Dedifferentiated amniotic fluid mesenchymal stem cell (primary cell): ENCODE data around the gene MAD1L1.
A peak's percentile ranks its signal among the peaks of the same experiment; 100 is the strongest.

Experiments used
- DNase-seq: peaks from one replicate; pipeline ENCODE4 v3.0.0-alpha.2; 2016; ENCODE audit errors: extremely low spot score

Gene MAD1L1

GRCh38 chr7:2218444-2218785, 14.3 kb downstream of the MAD1L1 start:
- DNase-seq: no peak

- DNase-seq: no peak
These were observed 14.9 kb downstream of the MAD1L1 start for GRCh38 chr7:2217716-2218443.

- DNase-seq: no peak
These were observed 15.5 kb downstream of the MAD1L1 start for GRCh38 chr7:2217206-2217605.

DNA sequence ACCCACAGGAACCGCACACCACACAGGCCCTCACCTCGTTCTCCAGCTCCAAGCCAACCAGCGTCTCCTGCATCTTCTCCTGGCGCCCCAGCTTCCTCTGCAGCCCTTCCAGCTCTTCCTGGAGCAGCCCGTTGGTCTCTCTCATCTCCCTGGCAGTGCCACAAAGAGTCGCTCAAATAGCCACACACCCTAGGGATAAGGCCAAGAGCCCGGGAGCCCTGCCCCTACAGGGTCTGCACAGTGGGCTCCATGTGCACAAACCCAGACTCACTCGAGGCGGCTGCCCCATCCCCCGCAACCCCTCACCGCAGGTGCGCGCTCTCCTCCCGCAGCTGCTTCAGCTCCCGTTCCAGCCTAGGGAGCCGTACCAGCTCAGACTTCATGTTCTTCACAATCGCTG, 16.9 kb downstream of the MAD1L1 start:
- no peak for DNase-seq

GRCh38 chr7:2214636-2215035, 18.1 kb downstream of the MAD1L1 start:
- no peak for DNase-seq

GRCh38 chr7:2213551-2214215, 19.1 kb downstream of the MAD1L1 start:
- no peak for DNase-seq

- DNase-seq: no peak
These were observed 19.8 kb downstream of the MAD1L1 start for GRCh38 chr7:2212906-2213305.

GRCh38 chr7:2211926-2212325, 20.8 kb downstream of the MAD1L1 start:
- no peak for DNase-seq

DNA sequence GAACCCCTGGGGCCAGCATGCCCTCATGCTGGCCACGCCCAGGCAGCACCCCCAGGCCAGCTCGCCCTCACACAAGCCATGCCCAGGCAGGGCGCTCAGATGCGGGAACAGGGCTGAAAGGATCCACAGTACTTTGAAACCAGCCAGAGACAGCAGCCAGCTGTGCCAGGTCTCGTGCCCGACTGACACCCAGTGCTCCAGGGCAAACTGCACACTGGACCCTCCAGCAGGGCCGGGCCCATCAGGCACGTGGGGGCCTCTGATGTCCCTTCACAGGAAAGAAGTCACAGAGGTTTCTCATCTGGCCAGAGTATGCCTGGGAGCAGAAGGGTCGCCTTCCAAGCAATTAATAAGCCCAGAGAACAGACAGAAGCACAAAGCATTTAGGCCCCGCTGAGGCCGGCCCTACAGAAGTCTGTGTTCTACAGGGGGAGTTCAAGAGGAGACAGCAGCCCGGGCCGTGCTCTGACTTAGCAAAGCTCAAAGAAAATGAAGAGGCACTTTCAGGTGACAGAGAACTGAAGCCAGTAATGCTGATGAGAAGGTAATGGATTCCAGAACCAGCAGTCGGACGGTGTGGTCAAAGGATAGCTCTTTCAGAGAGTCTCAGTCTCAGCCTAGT, 21.4 kb downstream of the MAD1L1 start:
- no peak for DNase-seq

DNA sequence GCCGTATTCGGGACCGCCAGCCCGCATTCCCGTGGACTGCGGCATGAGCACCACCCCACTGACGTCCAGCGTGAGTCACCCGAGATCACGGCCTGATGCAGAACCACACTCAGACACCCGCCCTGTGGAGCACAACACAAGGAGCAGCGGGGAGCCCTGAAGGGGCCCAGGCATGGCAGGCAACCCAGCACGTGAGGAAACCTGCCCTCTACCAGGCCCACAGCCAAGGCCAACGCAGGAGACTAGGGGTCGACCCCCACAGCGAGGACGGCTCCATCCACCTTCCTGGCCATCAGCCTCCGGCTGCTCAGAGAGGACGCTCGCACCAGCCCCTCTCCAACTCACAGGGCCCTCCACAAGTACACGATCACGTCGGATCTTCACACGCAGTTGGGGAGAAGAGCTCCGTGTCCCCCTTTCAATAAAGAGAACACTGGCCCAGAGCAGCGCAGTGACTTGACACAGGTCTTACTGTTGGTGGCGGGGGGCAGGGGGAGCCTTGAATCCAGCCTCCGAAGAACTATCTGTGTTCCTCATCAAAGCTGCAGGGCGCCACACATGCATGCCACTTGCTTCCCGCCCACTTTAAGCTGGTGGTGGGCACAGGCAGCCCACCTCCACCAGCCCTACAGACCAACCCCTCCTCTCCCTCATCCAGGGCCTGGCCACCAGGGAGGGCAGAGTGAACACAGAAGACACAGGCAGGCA, 22.0 kb downstream of the MAD1L1 start:
- no peak for DNase-seq

DNA sequence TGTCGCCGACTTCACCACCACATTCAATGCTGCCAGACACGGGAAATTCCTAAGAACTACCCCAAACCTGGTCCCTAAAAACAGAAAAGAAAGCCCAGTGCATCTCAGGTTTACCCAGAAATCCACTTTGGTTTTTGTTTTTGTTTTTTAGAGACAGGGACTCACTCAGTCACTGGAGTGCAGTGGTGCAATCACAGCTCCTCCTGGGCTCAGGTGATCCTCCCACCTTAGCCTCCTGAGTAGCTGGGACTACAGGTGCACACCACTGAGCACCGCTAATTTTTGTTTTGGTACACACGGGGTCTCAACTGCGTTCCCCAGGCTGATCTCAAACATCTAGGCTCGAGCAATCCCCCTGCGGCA, 22.8 kb downstream of the MAD1L1 start:
- DNase-seq: no peak

DNA sequence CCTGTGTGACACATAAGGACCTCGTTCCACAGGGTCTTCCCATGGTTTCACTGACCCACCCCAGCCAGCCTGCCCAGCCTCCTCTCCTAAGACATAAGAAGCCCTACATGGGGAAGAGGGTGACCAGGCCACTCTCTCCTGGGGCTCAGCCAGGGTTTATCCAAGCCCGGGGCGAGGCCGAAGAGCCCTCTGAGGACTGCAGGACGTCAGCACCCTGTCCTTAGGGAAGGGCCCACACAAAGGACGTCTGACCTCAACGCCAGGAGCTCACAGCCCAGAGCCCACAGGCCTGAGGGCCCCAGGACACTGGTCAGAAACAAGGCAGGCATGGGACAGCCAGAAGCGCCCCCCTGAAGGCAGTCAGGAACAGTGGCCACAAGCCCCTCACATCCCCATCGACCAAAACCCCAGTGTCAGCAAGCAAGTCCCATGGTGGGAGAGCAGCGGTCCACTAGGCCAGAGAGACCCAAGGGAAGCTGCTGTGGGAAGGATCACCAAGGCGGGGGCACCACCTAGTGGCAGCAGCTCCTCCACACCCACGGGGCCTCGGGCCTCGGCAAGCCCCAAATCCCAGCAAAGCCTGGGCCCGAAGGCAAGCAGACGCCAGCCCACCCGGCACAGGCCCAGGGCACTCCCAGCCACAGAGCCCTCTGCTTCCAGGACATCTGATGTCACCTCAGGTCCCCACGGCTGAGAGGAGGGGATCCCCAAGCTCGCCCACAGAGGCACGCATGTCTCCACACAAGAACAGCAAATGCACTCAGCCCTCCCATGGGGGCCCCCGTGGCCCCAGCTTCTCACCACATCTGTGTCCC, 23.4 kb downstream of the MAD1L1 start:
- peak; percentile 66 for DNase-seq

- no peak for DNase-seq
These were observed 24.0 kb downstream of the MAD1L1 start for GRCh38 chr7:2208712-2209111.

- DNase-seq: no peak
These were observed 27.5 kb downstream of the MAD1L1 start for GRCh38 chr7:2205036-2205780.

DNA sequence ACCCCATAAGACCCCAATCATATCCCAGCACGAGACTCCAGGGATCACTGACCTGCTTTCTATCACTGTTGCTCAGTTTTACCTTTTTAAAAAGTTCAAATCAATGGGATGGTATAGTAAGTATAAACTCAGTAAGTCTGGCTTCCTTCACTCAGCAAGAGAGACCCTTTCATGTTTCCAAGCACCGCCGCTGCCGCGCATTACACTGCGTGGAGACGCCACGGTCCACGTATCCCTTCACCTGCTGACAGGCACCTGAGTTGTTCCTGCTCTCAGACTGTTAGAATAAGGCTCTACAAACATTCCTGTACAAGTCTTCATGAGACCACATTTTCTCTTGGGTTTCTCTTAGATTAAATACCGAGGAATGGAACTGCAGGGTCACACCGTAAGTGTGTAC, 28.3 kb downstream of the MAD1L1 start:
- DNase-seq: no peak

GRCh38 chr7:2203766-2204300, 28.9 kb downstream of the MAD1L1 start:
- DNase-seq: no peak

GRCh38 chr7:2202901-2203765, 29.6 kb downstream of the MAD1L1 start:
- DNase-seq: no peak

DNA sequence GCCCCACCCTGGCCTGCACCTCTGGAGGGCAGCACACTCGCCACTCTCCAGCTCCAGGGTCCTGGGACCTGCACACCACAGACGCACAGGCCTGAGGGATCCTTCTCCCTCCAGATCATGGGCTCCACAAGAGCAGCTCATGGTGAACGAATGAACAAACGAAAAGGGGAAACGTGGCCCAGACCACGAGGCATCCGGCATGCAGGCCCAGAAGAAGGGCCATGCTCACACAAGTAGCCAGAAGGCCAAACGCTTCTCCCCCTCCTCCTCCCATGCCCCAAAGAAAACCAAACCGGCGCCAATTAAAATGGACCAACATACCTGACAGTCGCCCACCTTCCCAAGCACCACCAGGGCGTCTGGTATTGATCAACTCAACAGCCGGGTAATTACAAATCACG, 30.4 kb downstream of the MAD1L1 start:
- DNase-seq: no peak

- no peak for DNase-seq
These were observed 30.9 kb downstream of the MAD1L1 start for GRCh38 chr7:2201686-2202360.
